GM21528 (cell line): ENCODE results near the gene KAT6B.
"Not testable (repeated sequence)": the region's sequence is repeated elsewhere in the genome, so short reads cannot be mapped to it uniquely, and the experiment has no call there.

Source experiments
- ATAC-seq: cut with Tn5 transposase; IDR thresholded peaks from one replicate; pipeline ENCODE4 v1.9.1; 2021; ENCODE audit warnings: mild to moderate bottlenecking, moderate library complexity; ENCODE audit not compliant: unreplicated experiment, low FRiP score

The KAT6B gene

GRCh38 chr10:74855439-74855838, 29.0 kb downstream of the KAT6B start:
- ATAC-seq, result no peak

GRCh38 chr10:74856940-74857339, 30.5 kb downstream of the KAT6B start:
- ATAC-seq, result no peak

- ATAC-seq, result no peak
Measured at GRCh38 chr10:74857586-74857985, 31.2 kb downstream of the KAT6B start.

- no peak for ATAC-seq
Measured at GRCh38 chr10:74859546-74859945, 33.1 kb downstream of the KAT6B start.

- ATAC-seq, result no peak
Measured at GRCh38 chr10:74862625-74863024, 36.2 kb downstream of the KAT6B start.

- ATAC-seq, result no peak
Measured at GRCh38 chr10:74863551-74863950, 37.2 kb downstream of the KAT6B start.

- ATAC-seq, result no peak
Measured at GRCh38 chr10:74867351-74867750, 41.0 kb downstream of the KAT6B start.

GRCh38 chr10:74868392-74868977, 42.1 kb downstream of the KAT6B start:
- ATAC-seq, result no peak

GRCh38 chr10:74869635-74870034, 43.2 kb downstream of the KAT6B start:
- ATAC-seq, result no peak

- ATAC-seq, result no peak
Measured at GRCh38 chr10:74870191-74870590, 43.8 kb downstream of the KAT6B start.

- ATAC-seq, result no peak
Measured at GRCh38 chr10:74871595-74872382, 45.4 kb downstream of the KAT6B start.

- no peak for ATAC-seq
Measured at GRCh38 chr10:74873803-74874454, 47.5 kb downstream of the KAT6B start.

GRCh38 chr10:74874649-74875048, 48.2 kb downstream of the KAT6B start:
- no peak for ATAC-seq

GRCh38 chr10:74875068-74875467, 48.7 kb downstream of the KAT6B start:
- no peak for ATAC-seq

- no peak for ATAC-seq
Measured at GRCh38 chr10:74875966-74876365, 49.6 kb downstream of the KAT6B start.

- ATAC-seq, result not testable (repeated sequence)
Measured at GRCh38 chr10:74877054-74877453, 50.7 kb downstream of the KAT6B start.

- no peak for ATAC-seq
Measured at GRCh38 chr10:74877898-74878297, 51.5 kb downstream of the KAT6B start.

- no peak for ATAC-seq
Measured at GRCh38 chr10:74880041-74880440, 53.6 kb downstream of the KAT6B start.

- no peak for ATAC-seq
Measured at GRCh38 chr10:74881253-74881884, 55.0 kb downstream of the KAT6B start.

GRCh38 chr10:74882427-74882826, 56.0 kb downstream of the KAT6B start:
- ATAC-seq, result no peak

- ATAC-seq, result no peak
Measured at GRCh38 chr10:74882831-74883230, 56.4 kb downstream of the KAT6B start.
